ENCODE results near the gene TASP1. TPM values are rescaled to one million over a fixed set of nuclear protein-coding genes. Genes with fewer than 3 reads are reported as not detected.
"Not testable (repeated sequence)": the region's sequence is repeated elsewhere in the genome, so short reads cannot be mapped to it uniquely, and the experiment has no call there.

The TASP1 gene
- total RNA-seq, 1 donor from 2014 or later, result 22.8 TPM

DNA sequence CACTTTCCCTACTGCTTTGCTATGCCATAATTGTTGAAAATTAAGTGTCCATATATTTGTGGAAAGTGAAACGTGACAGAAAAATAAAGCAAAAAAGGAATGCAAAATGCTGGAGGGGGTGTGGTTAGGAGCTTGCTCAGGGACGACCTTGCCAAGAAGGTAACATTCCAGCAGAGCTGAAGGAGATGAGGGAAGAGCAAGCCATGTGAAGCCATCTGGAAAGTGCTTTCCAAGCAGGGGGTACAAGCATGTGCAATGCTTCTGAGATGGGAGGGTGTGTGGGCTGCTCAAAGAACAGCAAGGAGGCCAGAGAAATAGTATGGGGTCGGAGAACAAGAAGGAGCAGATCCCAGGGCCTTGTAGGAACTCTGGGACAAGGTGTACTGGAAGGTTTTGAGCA, 255.9 kb downstream of the TASP1 start:
- H3K27me3 Mint-ChIP-seq (ENCODE audit: low read depth), result no peaks in the 10 kb centered on the region
- H3K4me1 Mint-ChIP-seq, result no peaks in the 10 kb centered on the region
- H3K9me3 Mint-ChIP-seq, result peaks cover 30% of the 10 kb centered on the region
- no peak for DNase-seq (ENCODE audit: low spot score in 2 of 2, unreplicated experiment in 2 of 2)
- H3K4me3 Mint-ChIP-seq, result no peak overlapping the region
- peaks cover 47% of the 10 kb centered on the region for H3K36me3 Mint-ChIP-seq
- H3K27ac Mint-ChIP-seq, result no peak overlapping the region
- TF ChIP-seq, protein P1, sequence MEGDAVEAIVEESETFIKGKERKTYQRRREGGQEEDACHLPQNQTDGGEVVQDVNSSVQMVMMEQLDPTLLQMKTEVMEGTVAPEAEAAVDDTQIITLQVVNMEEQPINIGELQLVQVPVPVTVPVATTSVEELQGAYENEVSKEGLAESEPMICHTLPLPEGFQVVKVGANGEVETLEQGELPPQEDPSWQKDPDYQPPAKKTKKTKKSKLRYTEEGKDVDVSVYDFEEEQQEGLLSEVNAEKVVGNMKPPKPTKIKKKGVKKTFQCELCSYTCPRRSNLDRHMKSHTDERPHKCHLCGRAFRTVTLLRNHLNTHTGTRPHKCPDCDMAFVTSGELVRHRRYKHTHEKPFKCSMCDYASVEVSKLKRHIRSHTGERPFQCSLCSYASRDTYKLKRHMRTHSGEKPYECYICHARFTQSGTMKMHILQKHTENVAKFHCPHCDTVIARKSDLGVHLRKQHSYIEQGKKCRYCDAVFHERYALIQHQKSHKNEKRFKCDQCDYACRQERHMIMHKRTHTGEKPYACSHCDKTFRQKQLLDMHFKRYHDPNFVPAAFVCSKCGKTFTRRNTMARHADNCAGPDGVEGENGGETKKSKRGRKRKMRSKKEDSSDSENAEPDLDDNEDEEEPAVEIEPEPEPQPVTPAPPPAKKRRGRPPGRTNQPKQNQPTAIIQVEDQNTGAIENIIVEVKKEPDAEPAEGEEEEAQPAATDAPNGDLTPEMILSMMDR (IDR thresholded peaks at IDR 0.05; ENCODE audit: unreplicated experiment), result no peak

DNA sequence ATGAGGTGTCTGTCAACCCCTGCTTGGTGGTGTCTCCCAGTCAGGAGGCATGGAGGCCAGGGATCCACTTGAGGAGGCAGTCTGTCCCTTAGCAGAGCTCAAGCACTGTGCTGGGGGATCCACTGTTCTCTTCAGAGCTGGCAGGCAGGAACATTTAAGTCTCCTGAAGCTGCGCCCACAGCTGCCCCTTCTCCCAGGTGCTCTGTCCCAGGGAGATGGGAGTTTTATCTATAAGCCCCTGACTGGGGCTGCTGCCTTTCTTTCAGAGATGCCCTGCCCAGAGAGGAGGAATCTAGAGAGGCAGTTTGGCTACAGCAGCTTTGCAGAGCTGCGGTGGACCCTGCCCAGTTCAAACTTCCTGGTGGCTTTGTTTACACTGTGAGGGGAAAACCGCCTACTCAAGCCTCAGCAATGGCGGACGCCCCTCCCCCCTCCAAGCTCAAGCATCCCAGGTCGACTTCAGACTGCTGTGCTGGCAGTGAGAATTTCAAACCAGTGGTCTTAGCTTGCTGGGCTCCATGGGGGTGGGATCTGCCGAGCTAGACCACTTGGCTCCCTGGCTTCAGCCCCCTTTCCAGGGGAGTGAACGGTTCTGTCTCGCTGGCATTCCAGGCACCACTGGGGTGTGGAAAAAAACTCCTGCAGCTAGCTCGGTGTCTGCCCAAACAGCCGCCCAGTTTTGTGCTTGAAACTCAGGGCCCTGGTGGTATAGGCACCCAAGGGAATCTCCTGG, 258.1 kb downstream of the TASP1 start:
- H3K9me3 Mint-ChIP-seq, result peaks cover 46% of the 10 kb centered on the region
- peaks cover 45% of the 10 kb centered on the region for H3K36me3 Mint-ChIP-seq
- H3K27me3 Mint-ChIP-seq (ENCODE audit: low read depth); H3K4me1 Mint-ChIP-seq; H3K4me3 Mint-ChIP-seq; H3K27ac Mint-ChIP-seq; DNase-seq (ENCODE audit: low spot score in 2 of 2, unreplicated experiment in 2 of 2): not testable (repeated sequence)

DNA sequence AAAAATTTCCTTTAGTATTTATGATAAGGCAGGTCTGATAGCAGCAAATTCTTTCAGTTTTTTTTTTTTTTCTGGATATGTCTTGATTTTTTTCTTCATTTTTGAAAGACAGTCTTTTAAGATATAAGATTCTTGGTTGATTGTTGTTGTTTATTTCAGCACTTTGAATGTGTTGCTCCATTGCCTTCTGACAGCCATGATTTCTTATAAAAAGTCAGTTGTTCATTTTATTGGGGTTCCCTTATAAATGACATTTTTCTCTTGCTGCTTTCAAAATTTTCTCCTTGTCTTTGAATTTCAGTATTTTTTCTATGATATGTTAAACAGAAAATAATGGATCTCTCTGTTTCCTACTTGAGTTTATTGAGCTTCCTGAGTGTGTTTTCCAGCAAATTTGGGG, 265.3 kb downstream of the TASP1 start:
- no peak overlapping the region for H3K4me3 Mint-ChIP-seq
- peaks cover 23% of the 10 kb centered on the region for H3K36me3 Mint-ChIP-seq
- no peak for DNase-seq (ENCODE audit: low spot score in 2 of 2, unreplicated experiment in 2 of 2)
- H3K9me3 Mint-ChIP-seq, result peaks cover 52% of the 10 kb centered on the region
- no peaks in the 10 kb centered on the region for H3K4me1 Mint-ChIP-seq
- no peaks in the 10 kb centered on the region for H3K27me3 Mint-ChIP-seq (ENCODE audit: low read depth)
- TF ChIP-seq, protein P1 (IDR thresholded peaks at IDR 0.05; ENCODE audit: unreplicated experiment), result no peak
- H3K27ac Mint-ChIP-seq, result no peak overlapping the region

DNA sequence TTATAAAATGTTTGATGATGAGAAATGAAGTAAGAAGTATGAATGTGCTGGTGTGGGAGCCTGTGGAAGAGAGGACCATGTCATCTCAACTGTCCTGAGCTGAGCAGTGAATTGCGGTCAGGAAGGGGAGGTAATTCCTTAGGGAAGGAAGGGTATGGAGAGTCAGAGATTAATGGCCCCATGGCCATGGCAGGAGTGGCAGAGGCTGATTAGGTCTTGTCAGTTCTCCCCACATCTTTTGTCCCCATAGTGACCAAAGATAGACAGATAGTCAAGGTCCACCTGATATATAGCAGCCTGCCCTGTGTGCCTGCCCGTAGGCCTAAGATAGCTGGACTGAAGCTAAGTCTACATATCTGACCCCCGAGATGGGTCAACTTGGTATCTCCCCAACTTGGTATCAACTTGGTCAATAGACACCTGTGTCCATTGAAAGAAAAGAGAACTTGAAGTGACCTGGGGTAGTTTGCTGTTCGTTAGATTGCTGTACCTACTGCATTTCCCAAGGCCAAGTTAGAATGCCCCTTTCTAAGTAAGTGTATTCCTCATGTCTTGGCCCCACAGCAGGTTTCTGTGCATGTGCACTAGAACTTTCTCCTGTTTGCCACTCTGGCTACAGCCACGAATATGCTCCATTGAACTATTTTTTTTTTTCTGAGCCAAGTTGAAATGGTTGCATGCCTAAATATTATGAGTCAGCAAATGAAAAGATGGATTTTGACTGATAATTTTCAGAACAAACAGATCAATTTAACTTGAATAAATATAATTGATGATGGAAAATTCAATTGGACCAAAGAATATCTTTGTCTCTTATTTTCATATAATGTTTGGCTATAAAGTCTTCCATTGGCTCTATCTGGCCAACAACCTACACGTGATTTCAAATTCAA, 274.2 kb downstream of the TASP1 start:
- H3K27me3 Mint-ChIP-seq (ENCODE audit: low read depth), result no peaks in the 10 kb centered on the region
- H3K4me3 Mint-ChIP-seq, result no peak overlapping the region
- no peak overlapping the region for H3K27ac Mint-ChIP-seq
- peaks cover 22% of the 10 kb centered on the region for H3K9me3 Mint-ChIP-seq
- no peak for DNase-seq (ENCODE audit: low spot score in 2 of 2, unreplicated experiment in 2 of 2)
- TF ChIP-seq, protein P1 (IDR thresholded peaks at IDR 0.05; ENCODE audit: unreplicated experiment), result no peak
- no peaks in the 10 kb centered on the region for H3K4me1 Mint-ChIP-seq
- no peaks in the 10 kb centered on the region for H3K36me3 Mint-ChIP-seq

DNA sequence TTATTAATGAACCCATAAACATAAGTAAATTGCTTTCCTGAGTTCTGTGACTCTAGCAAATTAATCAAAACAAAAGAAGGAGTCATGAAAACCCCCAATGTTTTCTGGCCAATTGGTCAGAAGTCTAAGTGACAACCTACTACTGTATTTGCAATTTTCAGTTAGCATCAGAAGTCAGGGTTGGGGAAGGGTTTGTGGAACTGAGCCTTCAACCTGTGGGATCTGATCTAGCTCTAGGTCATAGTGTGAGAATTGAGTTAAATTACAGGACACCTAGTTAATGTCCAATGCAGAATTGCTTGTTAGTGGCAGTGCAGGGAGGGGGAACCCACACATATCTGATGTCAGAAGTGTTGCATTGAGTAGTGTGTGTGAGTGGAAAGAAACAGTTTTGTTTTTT, 275.3 kb downstream of the TASP1 start:
- DNase-seq (ENCODE audit: low spot score in 2 of 2, unreplicated experiment in 2 of 2), result no peak
- no peak overlapping the region for H3K27ac Mint-ChIP-seq
- H3K36me3 Mint-ChIP-seq, result no peaks in the 10 kb centered on the region
- TF ChIP-seq, protein P1 (IDR thresholded peaks at IDR 0.05; ENCODE audit: unreplicated experiment), result no peak
- no peak overlapping the region for H3K4me3 Mint-ChIP-seq
- H3K4me1 Mint-ChIP-seq, result no peaks in the 10 kb centered on the region
- H3K9me3 Mint-ChIP-seq, result peaks cover 22% of the 10 kb centered on the region
- no peaks in the 10 kb centered on the region for H3K27me3 Mint-ChIP-seq (ENCODE audit: low read depth)

DNA sequence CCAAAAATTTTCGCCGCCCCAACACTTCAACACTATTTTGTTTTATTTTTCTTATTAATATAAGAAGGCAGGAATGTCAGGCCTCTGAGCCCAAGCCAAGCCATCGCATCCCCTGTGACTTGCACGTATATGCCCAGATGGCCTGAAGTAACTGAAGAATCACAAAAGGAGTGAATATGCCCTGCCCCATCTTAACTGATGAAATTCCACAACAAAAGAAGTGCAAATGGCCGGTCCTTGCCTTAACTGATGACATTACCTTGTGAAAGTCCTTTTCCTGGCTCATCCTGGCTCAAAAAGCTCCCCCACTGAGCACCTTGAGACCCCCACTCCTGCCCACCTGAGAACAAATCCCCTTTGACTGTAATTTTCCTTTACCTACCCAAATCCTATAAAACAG, 276.6 kb downstream of the TASP1 start:
- H3K4me3 Mint-ChIP-seq, result not testable (repeated sequence)

DNA sequence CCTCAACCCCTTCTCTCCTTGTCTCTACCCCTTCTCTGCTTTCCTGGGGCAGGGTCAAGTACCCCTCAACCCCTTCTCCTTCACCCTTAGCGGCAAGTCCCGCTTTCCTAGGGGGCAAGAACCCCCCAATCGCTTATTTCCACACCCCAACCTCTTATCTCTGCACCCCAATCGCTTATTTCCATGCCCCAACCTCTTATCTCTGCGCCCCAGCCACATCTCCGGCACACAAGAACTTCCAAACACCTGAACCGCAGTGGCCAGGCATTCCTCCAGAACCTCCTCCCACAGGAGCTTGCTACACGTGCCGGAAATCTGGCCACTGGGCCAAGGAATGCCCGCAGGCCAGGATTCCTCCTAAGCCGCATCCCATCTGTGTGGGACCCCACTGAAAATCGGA, 279.8 kb downstream of the TASP1 start:
- not testable (repeated sequence) for H3K4me1 Mint-ChIP-seq; H3K4me3 Mint-ChIP-seq; H3K36me3 Mint-ChIP-seq; DNase-seq (ENCODE audit: low spot score in 2 of 2, unreplicated experiment in 2 of 2); H3K27me3 Mint-ChIP-seq (ENCODE audit: low read depth); H3K27ac Mint-ChIP-seq; H3K9me3 Mint-ChIP-seq

More for the DNA sequence above, 276.6 kb downstream of the TASP1 start:
- H3K9me3 Mint-ChIP-seq, result peaks cover 14% of the 10 kb centered on the region
- H3K4me1 Mint-ChIP-seq; DNase-seq (ENCODE audit: low spot score in 2 of 2, unreplicated experiment in 2 of 2); H3K27me3 Mint-ChIP-seq (ENCODE audit: low read depth); H3K36me3 Mint-ChIP-seq; H3K27ac Mint-ChIP-seq: not testable (repeated sequence)

DNA sequence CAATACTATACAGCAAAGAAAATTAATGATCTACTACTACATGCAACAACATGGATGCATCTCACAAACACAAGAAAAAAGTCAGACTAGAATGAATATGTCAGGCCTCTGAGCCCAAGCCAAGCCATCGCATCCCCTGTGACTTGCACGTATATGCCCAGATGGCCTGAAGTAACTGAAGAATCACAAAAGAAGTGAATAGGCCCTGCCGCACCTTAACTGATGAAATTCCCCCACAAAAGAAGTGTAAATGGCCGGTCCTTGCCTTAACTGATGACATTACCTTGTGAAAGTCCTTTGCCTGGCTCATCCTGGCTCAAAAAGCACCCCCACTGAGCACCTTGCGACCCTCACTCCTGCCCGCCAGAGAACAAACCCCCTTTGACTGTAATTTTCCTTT, 280.9 kb downstream of the TASP1 start:
- H3K4me3 Mint-ChIP-seq; H3K36me3 Mint-ChIP-seq; H3K27me3 Mint-ChIP-seq (ENCODE audit: low read depth); H3K9me3 Mint-ChIP-seq; DNase-seq (ENCODE audit: low spot score in 2 of 2, unreplicated experiment in 2 of 2); H3K27ac Mint-ChIP-seq: not testable (repeated sequence)
- peaks cover 17% of the 10 kb centered on the region for H3K4me1 Mint-ChIP-seq

Data from mesothelial cell of epicardium (in vitro differentiated cells).